Gastroesophageal sphincter (tissue), 4 donors: ENCODE data around the gene ELOF1. TPM values are rescaled to one million over a fixed set of nuclear protein-coding genes. Genes with fewer than 3 reads are reported as not detected.

Source experiments
- ATAC-seq: fragments of 150-250 bp; one replicate; pipeline ENCODE4 v1.9.1; 2016; ENCODE audit warnings: mild to moderate bottlenecking, moderate library complexity
- H3K27ac ChIP-seq, 4 donors: fragments of 200-600 bp; sonication (generic) in 3 of 4; 1 replicate in 3 of 4; 2 replicates in 1 of 4; pipeline ENCODE4 v1.5.1; 2016 to 2019
- H3K27me3 ChIP-seq: fragments of 200-600 bp; sonication (generic); one replicate; pipeline ENCODE4 v1.5.1; 2019
- H3K36me3 ChIP-seq, 2 donors: fragments of 200-600 bp; sonication (generic); one replicate each; pipeline ENCODE4 v1.5.1; 2019; ENCODE audit warnings: control low read depth in 1 of 2
- H3K4me1 ChIP-seq, 3 donors: fragments of 200-600 bp; sonication (generic); 1 replicate in 2 of 3; 2 replicates in 1 of 3; pipeline ENCODE4 v1.5.1; 2016 to 2019; ENCODE audit warnings: control low read depth in 2 of 3
- H3K4me3 ChIP-seq, 2 donors: fragments of 200-600 bp; sonication (generic); one replicate each; pipeline ENCODE4 v1.5.1; 2019; ENCODE audit warnings: mild to moderate bottlenecking in 1 of 2, moderate library complexity in 1 of 2
- H3K9me3 ChIP-seq, 3 donors: fragments of 200-600 bp; sonication (generic); one replicate each; pipeline ENCODE4 v1.5.1; 2017 to 2019; ENCODE audit warnings: control low read depth in 2 of 3
- CTCF ChIP-seq, 4 experiments: fragments of 200-600 bp in 2 of 4; fragments of 450-650 bp in 2 of 4; sonication (generic) in 1 of 4; IDR thresholded peaks; one replicate each; pipeline ENCODE4 v1.5.1; 2017 to 2019; ENCODE audit warnings: antibody characterized with exemption in 4 of 4, mild to moderate bottlenecking in 2 of 4, moderate library complexity in 2 of 4
- EP300 ChIP-seq: sonication (generic); formaldehyde crosslinking; IDR thresholded peaks from one replicate; pipeline ENCODE4 v1.6.1; 2017; ENCODE audit warnings: antibody characterized with exemption, mild to moderate bottlenecking
- POLR2A ChIP-seq, 2 donors: fragments of 450-650 bp; IDR thresholded peaks; one replicate each; pipeline ENCODE4 v1.6.1; 2017; ENCODE audit warnings: antibody characterized with exemption in 2 of 2, mild to moderate bottlenecking in 2 of 2, moderate library complexity in 1 of 2
- POLR2AphosphoS5 ChIP-seq: sonication (generic); formaldehyde crosslinking; IDR thresholded peaks from one replicate; pipeline ENCODE4 v1.6.1; 2017; ENCODE audit warnings: antibody characterized with exemption
- WGBS, 2 donors: methylation state at CpG; one replicate each; pipeline ENCODE4 v1.1.5; 2018; ENCODE audit warnings: low coverage in 1 of 2; 5-methylcytosine and 5-hydroxymethylcytosine counted together
- total RNA-seq, 4 donors: library from RNA; depleted of rRNA; stranded (reverse); fragments of >200 nt; gene quantifications; one replicate each; pipeline ENCODE4 v1.1.0, GENCODE V29; 2016

Gene ELOF1
- total RNA-seq, 4 donors from 2014 or later = 19.1 to 49.4 (median 32.0) TPM

- Histone ChIP-seq H3K36me3 (peaks cover 0 to 26% of the 10 kb centered on the region in 2 donors), H3K9me3 (no peaks in the 10 kb centered on the region), H3K27ac (peak within 1 kb of the TSS; percentile 80 to 92 (median 91)), H3K27me3 (no peaks in the 10 kb centered on the region), H3K4me3 (peak within 1 kb of the TSS; percentile 95 to 96), H3K4me1 (peaks cover 0 to 37% (median 20%) of the 10 kb centered on the region in 3 donors)
- peak; percentile 100 for ATAC-seq
- TF ChIP-seq POLR2AphosphoS5 = peak; percentile 44
- TF ChIP-seq POLR2A (IDR thresholded peaks at IDR 0.05) = peak in 1 of 2 donors; percentile 5
- TF ChIP-seq CTCF (IDR thresholded peaks at IDR 0.05) = no peak
- WGBS, 2 donors = 0% methylated on average over 14 of the region's 47 CpGs; no CpG with 5 or more reads in 1 of the 2 donors
Measured at GRCh38 chr19:11528551-11529341, 30.3 kb downstream of the ELOF1 start, which contains the start of gene ECSIT. TSS of gene ECSIT (minus strand) at chr19:11529134. CDS start at chr19:11519170, 9,964 bp downstream.

- H3K27ac ChIP-seq = no peak overlapping the region
- WGBS, 2 donors = 88 to 97% methylated on average over 3 to 5 of the region's 9 CpGs
- ATAC-seq = no peak
- no peak for TF ChIP-seq EP300
- no peak for TF ChIP-seq POLR2AphosphoS5
- TF ChIP-seq CTCF (IDR thresholded peaks at IDR 0.05) = no peak
- no peak for TF ChIP-seq POLR2A (IDR thresholded peaks at IDR 0.05)
- H3K9me3 ChIP-seq = no peaks in the 10 kb centered on the region
- H3K4me1 ChIP-seq = no peaks in the 10 kb centered on the region
- no peaks in the 10 kb centered on the region for H3K27me3 ChIP-seq
- no peak overlapping the region for H3K4me3 ChIP-seq
- H3K36me3 ChIP-seq = peaks cover 0 to 97% of the 10 kb centered on the region in 2 donors
Measured at GRCh38 chr19:11519138-11519537, 39.9 kb downstream of the ELOF1 start.

GRCh38 chr19:11513946-11514345, 45.1 kb downstream of the ELOF1 start:
- Histone ChIP-seq H3K4me3 (no peak overlapping the region), H3K36me3 (peaks cover 0 to 98% of the 10 kb centered on the region in 2 donors), H3K27ac (no peak overlapping the region), H3K9me3 (no peaks in the 10 kb centered on the region), H3K4me1 (no peaks in the 10 kb centered on the region), H3K27me3 (no peaks in the 10 kb centered on the region)
- ATAC-seq = no peak
- TF ChIP-seq CTCF (IDR thresholded peaks at IDR 0.05) (no peak), POLR2A (IDR thresholded peaks at IDR 0.05) (no peak), POLR2AphosphoS5 (no peak), EP300 (no peak)
- WGBS, 2 donors = 90 to 100% methylated on average over 4 of the region's 20 CpGs

GRCh38 chr19:11510444-11510843, 48.6 kb downstream of the ELOF1 start:
- Histone ChIP-seq H3K9me3 (no peaks in the 10 kb centered on the region), H3K36me3 (peaks cover 0 to 75% of the 10 kb centered on the region in 2 donors), H3K27ac (no peak overlapping the region), H3K27me3 (no peaks in the 10 kb centered on the region), H3K4me1 (peaks cover 0 to 11% (median 5%) of the 10 kb centered on the region in 3 donors), H3K4me3 (no peak overlapping the region)
- 88 to 94% methylated on average over 6 to 7 of the region's 8 CpGs for WGBS, 2 donors
- no peak for TF ChIP-seq POLR2A (IDR thresholded peaks at IDR 0.05)
- TF ChIP-seq EP300 = no peak
- no peak for TF ChIP-seq POLR2AphosphoS5
- TF ChIP-seq CTCF (IDR thresholded peaks at IDR 0.05) = no peak
- ATAC-seq = no peak
